Mucosa of gallbladder (tissue), 1 donor: ENCODE measurements around the gene CCL15. TPM values are rescaled to one million over a fixed set of nuclear protein-coding genes. Genes with fewer than 3 reads are reported as not detected.

ENCODE experiments used
- total RNA-seq: library from RNA; stranded (reverse); gene quantifications from one replicate; pipeline ENCODE4 v1.2.1, GENCODE V29; 2021
- donor health status: DM: no; HTN: no; CAD: no.

CCL15 gene
- total RNA-seq, 1 donor from 2014 or later: 9.4 TPM

Other genes with a start within 250 kb of the CCL15 start
- not detected for gene GAS2L2, start 248.3 kb downstream of the CCL15 start, total RNA-seq
- gene C17orf50, start 240.7 kb downstream of the CCL15 start, total RNA-seq: not detected
- 32.8 TPM for gene MMP28, start 205.9 kb downstream of the CCL15 start, total RNA-seq
- gene TAF15, start 192.1 kb downstream of the CCL15 start, total RNA-seq: 130 TPM
- 0.09 TPM for gene HEATR9, start 132.7 kb downstream of the CCL15 start, total RNA-seq
- 14.9 TPM for gene CCL5, start 121.2 kb downstream of the CCL15 start, total RNA-seq
- gene RDM1, start 70.8 kb downstream of the CCL15 start, total RNA-seq: 0.75 TPM
- not detected for gene LYZL6, start 57.8 kb downstream of the CCL15 start, total RNA-seq
- 0.35 TPM for gene CCL16, start 20.1 kb downstream of the CCL15 start, total RNA-seq
- gene CCL14, start 14.8 kb downstream of the CCL15 start, total RNA-seq: 43.3 TPM
- gene CCL23, start 16.4 kb upstream of the CCL15 start, total RNA-seq: 2.2 TPM
- 0.66 TPM for gene CCL18, start 62.7 kb upstream of the CCL15 start, total RNA-seq
- 31.7 TPM for gene CCL3, start 88.6 kb upstream of the CCL15 start, total RNA-seq
- gene CCL4, start 102.3 kb upstream of the CCL15 start, total RNA-seq: 27.6 TPM
- gene TBC1D3B, start 175.1 kb upstream of the CCL15 start, total RNA-seq: 6.0 TPM
- gene CCL3L1, start 195.2 kb upstream of the CCL15 start, total RNA-seq: 13.4 TPM
- gene CCL4L2, start 209.5 kb upstream of the CCL15 start, total RNA-seq: 23.7 TPM